ENCODE data around the gene GLRA3. TPM values are rescaled to one million over a fixed set of nuclear protein-coding genes. Genes with fewer than 3 reads are reported as not detected.
"Not testable (repeated sequence)": the region's sequence is repeated elsewhere in the genome, so short reads cannot be mapped to it uniquely, and the experiment has no call there.

GLRA3 gene
- not detected for total RNA-seq

- Histone ChIP-seq H3K9me3 (ENCODE audit: low read depth, low read length) (no peaks in the 10 kb centered on the region), H3K4me3 (ENCODE audit: low read length) (no peak within 1 kb of the TSS), H3K4me1 (ENCODE audit: insufficient read depth, low read length) (no peaks in the 10 kb centered on the region), H3K27me3 (ENCODE audit: insufficient read depth, low read length) (peaks cover 12% of the 10 kb centered on the region)
Observed at GRCh38 chr4:174828845-174829701, at the start of gene GLRA3. TSS of gene GLRA3 (minus strand) at chr4:174829247. CDS start at chr4:174828811, 436 bp downstream.

- Histone ChIP-seq H3K9me3 (ENCODE audit: low read depth, low read length) (no peaks in the 10 kb centered on the region), H3K27me3 (ENCODE audit: insufficient read depth, low read length) (no peaks in the 10 kb centered on the region), H3K4me1 (ENCODE audit: insufficient read depth, low read length) (no peaks in the 10 kb centered on the region), H3K4me3 (ENCODE audit: low read length) (no peak overlapping the region)
Observed at GRCh38 chr4:174874898-174875297, 45.9 kb upstream of the GLRA3 start.

GRCh38 chr4:174873931-174874330, 44.9 kb upstream of the GLRA3 start:
- H3K4me3 ChIP-seq (ENCODE audit: low read length): no peak overlapping the region
- no peaks in the 10 kb centered on the region for H3K4me1 ChIP-seq (ENCODE audit: insufficient read depth, low read length)
- H3K27me3 ChIP-seq (ENCODE audit: insufficient read depth, low read length): no peaks in the 10 kb centered on the region
- no peaks in the 10 kb centered on the region for H3K9me3 ChIP-seq (ENCODE audit: low read depth, low read length)

- not testable (repeated sequence) for H3K4me3 ChIP-seq (ENCODE audit: low read length); H3K9me3 ChIP-seq (ENCODE audit: low read depth, low read length); H3K4me1 ChIP-seq (ENCODE audit: insufficient read depth, low read length); H3K27me3 ChIP-seq (ENCODE audit: insufficient read depth, low read length)
Observed at GRCh38 chr4:174873146-174873545, 44.1 kb upstream of the GLRA3 start.

GRCh38 chr4:174871407-174871806, 42.4 kb upstream of the GLRA3 start:
- H3K27me3 ChIP-seq (ENCODE audit: insufficient read depth, low read length): no peaks in the 10 kb centered on the region
- H3K9me3 ChIP-seq (ENCODE audit: low read depth, low read length): no peaks in the 10 kb centered on the region
- no peak overlapping the region for H3K4me3 ChIP-seq (ENCODE audit: low read length)
- H3K4me1 ChIP-seq (ENCODE audit: insufficient read depth, low read length): no peaks in the 10 kb centered on the region

- Histone ChIP-seq H3K9me3 (ENCODE audit: low read depth, low read length) (no peaks in the 10 kb centered on the region), H3K4me1 (ENCODE audit: insufficient read depth, low read length) (no peaks in the 10 kb centered on the region), H3K27me3 (ENCODE audit: insufficient read depth, low read length) (no peaks in the 10 kb centered on the region), H3K4me3 (ENCODE audit: low read length) (no peak overlapping the region)
Observed at GRCh38 chr4:174870311-174870710, 41.3 kb upstream of the GLRA3 start.

GRCh38 chr4:174869339-174869738, 40.3 kb upstream of the GLRA3 start:
- Histone ChIP-seq H3K9me3 (ENCODE audit: low read depth, low read length) (no peaks in the 10 kb centered on the region), H3K4me1 (ENCODE audit: insufficient read depth, low read length) (no peaks in the 10 kb centered on the region), H3K27me3 (ENCODE audit: insufficient read depth, low read length) (no peaks in the 10 kb centered on the region), H3K4me3 (ENCODE audit: low read length) (no peak overlapping the region)

- no peaks in the 10 kb centered on the region for H3K27me3 ChIP-seq (ENCODE audit: insufficient read depth, low read length)
- H3K9me3 ChIP-seq (ENCODE audit: low read depth, low read length): no peaks in the 10 kb centered on the region
Observed at GRCh38 chr4:174867903-174868302, 38.9 kb upstream of the GLRA3 start.

GRCh38 chr4:174865418-174865985, 36.5 kb upstream of the GLRA3 start:
- Histone ChIP-seq H3K4me3 (ENCODE audit: low read length) (no peak overlapping the region), H3K27me3 (ENCODE audit: insufficient read depth, low read length) (no peaks in the 10 kb centered on the region), H3K9me3 (ENCODE audit: low read depth, low read length) (no peaks in the 10 kb centered on the region), H3K4me1 (ENCODE audit: insufficient read depth, low read length) (no peaks in the 10 kb centered on the region)

More at GRCh38 chr4:174867903-174868302, 38.9 kb upstream of the GLRA3 start:
- Histone ChIP-seq H3K4me3 (ENCODE audit: low read length) (no peak overlapping the region), H3K4me1 (ENCODE audit: insufficient read depth, low read length) (no peaks in the 10 kb centered on the region)

GRCh38 chr4:174864031-174864430, 35.0 kb upstream of the GLRA3 start:
- Histone ChIP-seq H3K4me1 (ENCODE audit: insufficient read depth, low read length) (no peaks in the 10 kb centered on the region), H3K4me3 (ENCODE audit: low read length) (no peak overlapping the region), H3K27me3 (ENCODE audit: insufficient read depth, low read length) (no peaks in the 10 kb centered on the region), H3K9me3 (ENCODE audit: low read depth, low read length) (no peaks in the 10 kb centered on the region)

- no peaks in the 10 kb centered on the region for H3K4me1 ChIP-seq (ENCODE audit: insufficient read depth, low read length)
- no peak overlapping the region for H3K4me3 ChIP-seq (ENCODE audit: low read length)
- H3K27me3 ChIP-seq (ENCODE audit: insufficient read depth, low read length): no peaks in the 10 kb centered on the region
- no peaks in the 10 kb centered on the region for H3K9me3 ChIP-seq (ENCODE audit: low read depth, low read length)
Observed at GRCh38 chr4:174860588-174860987, 31.5 kb upstream of the GLRA3 start.

- Histone ChIP-seq H3K4me1 (ENCODE audit: insufficient read depth, low read length) (no peaks in the 10 kb centered on the region), H3K4me3 (ENCODE audit: low read length) (no peak overlapping the region), H3K9me3 (ENCODE audit: low read depth, low read length) (no peaks in the 10 kb centered on the region), H3K27me3 (ENCODE audit: insufficient read depth, low read length) (no peaks in the 10 kb centered on the region)
Observed at GRCh38 chr4:174859904-174860303, 30.9 kb upstream of the GLRA3 start.

- H3K9me3 ChIP-seq (ENCODE audit: low read depth, low read length): no peaks in the 10 kb centered on the region
- H3K4me1 ChIP-seq (ENCODE audit: insufficient read depth, low read length): no peaks in the 10 kb centered on the region
- H3K27me3 ChIP-seq (ENCODE audit: insufficient read depth, low read length): no peaks in the 10 kb centered on the region
- H3K4me3 ChIP-seq (ENCODE audit: low read length): no peak overlapping the region
Observed at GRCh38 chr4:174856926-174857800, 28.1 kb upstream of the GLRA3 start.

- H3K4me1 ChIP-seq (ENCODE audit: insufficient read depth, low read length): no peaks in the 10 kb centered on the region
- no peak overlapping the region for H3K4me3 ChIP-seq (ENCODE audit: low read length)
- no peaks in the 10 kb centered on the region for H3K9me3 ChIP-seq (ENCODE audit: low read depth, low read length)
- no peaks in the 10 kb centered on the region for H3K27me3 ChIP-seq (ENCODE audit: insufficient read depth, low read length)
Observed at GRCh38 chr4:174855050-174855449, 26.0 kb upstream of the GLRA3 start.

GRCh38 chr4:174853629-174854028, 24.6 kb upstream of the GLRA3 start:
- Histone ChIP-seq H3K9me3 (ENCODE audit: low read depth, low read length) (no peaks in the 10 kb centered on the region), H3K4me1 (ENCODE audit: insufficient read depth, low read length) (no peaks in the 10 kb centered on the region), H3K27me3 (ENCODE audit: insufficient read depth, low read length) (no peaks in the 10 kb centered on the region), H3K4me3 (ENCODE audit: low read length) (no peak overlapping the region)

Data from mononuclear cell (primary cell).